SK-N-MC (cell line): ENCODE data around the gene TMEM121.

Source experiments
- EZH2 ChIP-seq: fragments of 200-600 bp; sonication (generic); IDR thresholded peaks from one replicate; pipeline ENCODE4 v1.6.1; 2017; ENCODE audit warnings: antibody characterized with exemption
- POLR2AphosphoS5 ChIP-seq: IDR thresholded peaks from 2 replicates; pipeline ENCODE4 v1.6.1; 2012; ENCODE audit warnings: mild to moderate bottlenecking, low read depth, low read length, borderline replicate concordance

- TF ChIP-seq EZH2 (no peak), POLR2AphosphoS5 (no peak)
These were observed 14.4 kb downstream of the TMEM121 start for GRCh38 chr14:105540811-105541210.
